ENCODE results near the gene SEC31A. TPM values are rescaled to one million over a fixed set of nuclear protein-coding genes. Genes with fewer than 3 reads are reported as not detected.
A peak's percentile ranks its signal among the peaks of the same experiment; 100 is the strongest.
"Not testable (repeated sequence)": the region's sequence is repeated elsewhere in the genome, so short reads cannot be mapped to it uniquely, and the experiment has no call there.

The SEC31A gene
- total RNA-seq, 6 experiments from 2014 or later = 304 to 395 (median 384) TPM

DNA sequence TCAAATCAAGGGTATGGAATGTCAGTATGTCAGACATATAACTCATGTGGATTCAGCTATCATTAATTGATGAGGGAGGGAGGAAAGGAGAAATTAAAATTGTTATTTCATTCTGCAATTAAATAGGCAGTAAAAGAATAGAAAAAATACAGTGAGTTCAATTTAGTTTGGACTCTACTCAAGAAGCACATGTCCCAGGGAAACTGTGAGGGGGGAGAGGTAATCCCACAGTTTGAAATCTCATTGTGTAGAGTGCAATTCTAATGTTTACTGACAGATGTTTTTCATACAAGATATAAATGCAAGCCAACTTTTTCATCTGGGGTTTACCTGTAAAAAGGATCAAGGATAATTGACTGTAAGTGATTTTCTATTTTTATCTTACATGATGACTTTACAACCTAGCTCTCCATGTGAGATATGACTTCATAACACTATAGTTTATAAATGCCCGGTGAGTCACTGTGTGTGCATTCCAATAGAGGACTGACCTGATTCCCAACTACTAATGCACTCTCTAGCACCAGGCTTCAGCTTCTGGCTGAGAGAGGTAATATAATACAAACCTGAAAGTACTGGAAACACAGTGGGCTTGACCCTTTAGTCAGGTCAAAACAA is 57.1 kb downstream of the SEC31A start:
- peak; percentile 89 for DNase-seq
- Mint-ChIP-seq H3K36me3 (ENCODE audit: low read depth) (peaks cover 44% of the 10 kb centered on the region), H3K27me3 (ENCODE audit: insufficient read depth) (no peaks in the 10 kb centered on the region), H3K4me3 (peak overlapping the region; percentile 23), H3K27ac (peak overlapping the region; percentile 78), H3K4me1 (ENCODE audit: low read depth) (peaks cover 40% of the 10 kb centered on the region), H3K9me3 (no peaks in the 10 kb centered on the region)
- TF ChIP-seq, protein P1, sequence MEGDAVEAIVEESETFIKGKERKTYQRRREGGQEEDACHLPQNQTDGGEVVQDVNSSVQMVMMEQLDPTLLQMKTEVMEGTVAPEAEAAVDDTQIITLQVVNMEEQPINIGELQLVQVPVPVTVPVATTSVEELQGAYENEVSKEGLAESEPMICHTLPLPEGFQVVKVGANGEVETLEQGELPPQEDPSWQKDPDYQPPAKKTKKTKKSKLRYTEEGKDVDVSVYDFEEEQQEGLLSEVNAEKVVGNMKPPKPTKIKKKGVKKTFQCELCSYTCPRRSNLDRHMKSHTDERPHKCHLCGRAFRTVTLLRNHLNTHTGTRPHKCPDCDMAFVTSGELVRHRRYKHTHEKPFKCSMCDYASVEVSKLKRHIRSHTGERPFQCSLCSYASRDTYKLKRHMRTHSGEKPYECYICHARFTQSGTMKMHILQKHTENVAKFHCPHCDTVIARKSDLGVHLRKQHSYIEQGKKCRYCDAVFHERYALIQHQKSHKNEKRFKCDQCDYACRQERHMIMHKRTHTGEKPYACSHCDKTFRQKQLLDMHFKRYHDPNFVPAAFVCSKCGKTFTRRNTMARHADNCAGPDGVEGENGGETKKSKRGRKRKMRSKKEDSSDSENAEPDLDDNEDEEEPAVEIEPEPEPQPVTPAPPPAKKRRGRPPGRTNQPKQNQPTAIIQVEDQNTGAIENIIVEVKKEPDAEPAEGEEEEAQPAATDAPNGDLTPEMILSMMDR (IDR thresholded peaks at IDR 0.05) = peak; percentile 31; the same call in 1 of the 2 replicates

DNA sequence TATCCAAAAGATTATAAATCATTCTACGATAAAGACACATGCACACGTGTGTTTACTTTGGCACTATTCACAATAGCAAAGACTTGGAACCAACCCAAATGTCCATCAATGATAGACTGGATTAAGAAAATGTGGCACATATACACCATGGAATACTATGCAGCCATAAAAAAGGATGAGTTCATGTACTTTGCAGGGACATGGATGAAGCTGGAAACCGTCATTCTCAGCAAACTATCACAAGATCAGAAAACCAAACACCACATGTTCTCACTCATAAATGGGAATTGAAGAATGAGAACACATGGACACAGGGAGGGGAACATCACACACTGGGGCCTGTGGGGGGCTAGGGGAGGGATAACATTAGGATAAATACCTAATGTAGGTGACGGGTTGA is 57.9 kb downstream of the SEC31A start:
- H3K4me1 Mint-ChIP-seq (ENCODE audit: low read depth) = peaks cover 40% of the 10 kb centered on the region
- H3K9me3 Mint-ChIP-seq; DNase-seq; H3K27ac Mint-ChIP-seq; H3K4me3 Mint-ChIP-seq; H3K27me3 Mint-ChIP-seq (ENCODE audit: insufficient read depth): not testable (repeated sequence)
- H3K36me3 Mint-ChIP-seq (ENCODE audit: low read depth) = peaks cover 44% of the 10 kb centered on the region

DNA sequence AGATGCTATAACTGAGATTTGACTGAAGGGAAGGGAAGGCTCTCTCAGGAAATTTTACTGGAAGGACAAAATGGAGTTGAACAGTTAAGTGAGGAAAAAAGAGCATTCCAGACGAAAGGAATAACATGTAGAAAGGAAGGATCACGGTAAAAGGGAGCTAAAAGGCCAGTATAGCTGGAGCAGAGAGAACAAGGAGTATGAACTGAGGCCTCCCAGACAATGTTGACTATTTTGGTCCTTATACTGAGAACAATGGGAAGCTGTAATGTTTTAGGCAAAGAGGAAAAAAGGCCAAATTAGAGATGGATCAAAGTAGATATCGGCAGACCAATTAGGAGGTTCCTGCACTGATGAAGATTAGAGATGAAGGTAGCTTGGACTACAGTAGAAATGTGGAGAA is 65.5 kb downstream of the SEC31A start:
- H3K4me3 Mint-ChIP-seq = no peak overlapping the region
- TF ChIP-seq, protein P1 (IDR thresholded peaks at IDR 0.05) = no peak
- peaks cover 44% of the 10 kb centered on the region for H3K4me1 Mint-ChIP-seq (ENCODE audit: low read depth)
- DNase-seq = no peak
- H3K27me3 Mint-ChIP-seq (ENCODE audit: insufficient read depth) = no peaks in the 10 kb centered on the region; the same call in 1 of the 2 replicates
- peaks cover 50% of the 10 kb centered on the region for H3K36me3 Mint-ChIP-seq (ENCODE audit: low read depth)
- H3K9me3 Mint-ChIP-seq = peaks cover 3% of the 10 kb centered on the region; the same call in 1 of the 2 replicates
- peak overlapping the region; percentile 62 for H3K27ac Mint-ChIP-seq

DNA sequence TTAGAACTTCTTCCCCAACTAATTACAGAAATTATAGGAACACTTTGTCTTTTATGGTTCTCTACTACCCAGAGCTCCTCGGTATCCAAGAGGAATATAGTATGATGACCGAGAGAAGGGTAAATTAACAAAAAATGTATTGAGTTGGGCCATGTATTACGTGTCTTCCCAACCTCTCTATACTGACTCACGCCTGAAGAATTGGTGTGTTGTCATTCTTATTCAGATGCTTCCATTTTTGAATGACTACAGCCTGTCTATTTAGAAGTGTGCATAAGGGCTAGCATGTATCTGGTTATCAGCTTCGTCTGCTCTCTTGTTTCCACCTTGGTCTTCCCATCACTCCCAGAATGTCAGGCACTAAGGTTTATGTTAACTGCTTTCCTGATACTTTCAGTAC is 67.9 kb downstream of the SEC31A start:
- Mint-ChIP-seq H3K27me3 (ENCODE audit: insufficient read depth) (peaks cover 3% of the 10 kb centered on the region; the same call in 1 of the 2 replicates), H3K4me1 (ENCODE audit: low read depth) (peaks cover 44% of the 10 kb centered on the region), H3K4me3 (peak overlapping the region; percentile 45), H3K36me3 (ENCODE audit: low read depth) (peaks cover 66% of the 10 kb centered on the region), H3K27ac (peak overlapping the region; percentile 79), H3K9me3 (peaks cover 3% of the 10 kb centered on the region; the same call in 1 of the 2 replicates)
- TF ChIP-seq, protein P1 (IDR thresholded peaks at IDR 0.05) = no peak
- peak; percentile 45 for DNase-seq

DNA sequence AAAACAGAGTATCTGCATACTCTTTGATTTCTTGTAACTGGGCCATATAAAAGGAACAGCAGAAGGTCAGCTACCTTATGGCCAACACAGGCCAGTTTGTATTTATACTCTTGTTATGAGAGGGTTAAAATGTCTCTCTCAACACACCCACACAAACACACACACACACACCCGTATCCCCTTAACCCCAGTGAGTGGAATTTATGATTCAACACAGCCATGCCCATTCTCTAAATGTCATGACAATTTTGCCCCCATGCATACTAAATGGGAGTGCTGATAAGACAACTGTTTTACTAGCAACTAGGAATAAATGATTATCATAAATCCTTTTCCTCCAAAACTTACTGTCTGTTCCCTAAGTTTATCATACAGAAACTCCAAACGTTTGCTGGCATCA is 70.3 kb downstream of the SEC31A start:
- H3K4me1 Mint-ChIP-seq (ENCODE audit: low read depth) = peaks cover 36% of the 10 kb centered on the region
- H3K4me3 Mint-ChIP-seq = no peak overlapping the region
- TF ChIP-seq, protein P1 (IDR thresholded peaks at IDR 0.05) = no peak
- peaks cover 67% of the 10 kb centered on the region for H3K36me3 Mint-ChIP-seq (ENCODE audit: low read depth)
- H3K9me3 Mint-ChIP-seq = peaks cover 3% of the 10 kb centered on the region; the same call in 1 of the 2 replicates
- peak overlapping the region; percentile 51; the same call in 1 of the 2 replicates for H3K27ac Mint-ChIP-seq
- peaks cover 3% of the 10 kb centered on the region for H3K27me3 Mint-ChIP-seq (ENCODE audit: insufficient read depth)
- DNase-seq = no peak

All from HFFc6 (cell line).